MCF 10A (cell line): Measurements from ENCODE around the gene GABRB1. TPM values are rescaled to one million over a fixed set of nuclear protein-coding genes. Genes with fewer than 3 reads are reported as not detected.
A peak's percentile ranks its signal among the peaks of the same experiment; 100 is the strongest.

Source experiments
- BruUV-seq: library from RNA; stranded (reverse); fragments of 400-500 nt; replicated peaks from 2 replicates; lab custom pipeline; 2021; lab: Mats Ljungman, UMichigan
- CTCF ChIA-PET: fragments of 300-600 bp; sonication (Branson Sonifier 250); formaldehyde crosslinking; extraction: SDS; loops from one replicate; lab custom pipeline; 2021; ENCODE audit warnings: antibody characterized with exemption, inconsistent platforms; lab: Yijun Ruan, JAX
- POLR2A ChIA-PET: fragments of 300-600, 350-650 bp; sonication (Branson Sonifier 250); formaldehyde crosslinking; extraction: SDS; loops from one replicate; lab custom pipeline; 2020; ENCODE audit warnings: antibody characterized with exemption, inconsistent platforms; lab: Yijun Ruan, JAX
- DNase-seq: peaks from one replicate; pipeline ENCODE4 v3.0.0-alpha.2; 2018; ENCODE audit not compliant: unreplicated experiment
- H3K27ac Mint-ChIP-seq: one replicate; pipeline ENCODE4 v1.8.0; 2022; ENCODE audit warnings: mild to moderate bottlenecking, low read depth, mixed read lengths; ENCODE audit not compliant: unreplicated experiment
- H3K27me3 Mint-ChIP-seq: one replicate; pipeline ENCODE4 v1.8.0; 2022; ENCODE audit warnings: mixed read lengths; ENCODE audit not compliant: insufficient read depth, unreplicated experiment
- H3K36me3 Mint-ChIP-seq: one replicate; pipeline ENCODE4 v1.8.0; 2022; ENCODE audit warnings: mild to moderate bottlenecking, moderate library complexity, mixed read lengths; ENCODE audit not compliant: insufficient read depth, unreplicated experiment
- H3K4me1 Mint-ChIP-seq: one replicate; pipeline ENCODE4 v1.8.0; 2022; ENCODE audit warnings: mixed read lengths; ENCODE audit not compliant: insufficient read depth, unreplicated experiment
- H3K4me3 Mint-ChIP-seq: one replicate; pipeline ENCODE4 v1.8.0; 2022; ENCODE audit warnings: mild to moderate bottlenecking, moderate library complexity, mixed read lengths; ENCODE audit not compliant: unreplicated experiment
- H3K9me3 Mint-ChIP-seq: one replicate; pipeline ENCODE4 v1.8.0; 2022; ENCODE audit warnings: mixed read lengths; ENCODE audit not compliant: unreplicated experiment
- intact Hi-C: fragments of 100-400 bp; cut with micrococcal nuclease; formaldehyde crosslinking; loops from 2 replicates; pipeline ENCODE4 v1.14.1; 2022
- total RNA-seq: library from RNA; stranded (reverse); gene quantifications from 2 replicates; pipeline ENCODE4 v1.2.3, GENCODE V29; 2022
- TF ChIP-seq, protein P1 (sequence below): fragments of 200-600 bp; IDR thresholded peaks from one replicate; pipeline ENCODE4 v1.8.0; 2022; ENCODE audit warnings: antibody characterized with exemption, mild to moderate bottlenecking; ENCODE audit not compliant: unreplicated experiment

The GABRB1 gene
- total RNA-seq, 1 experiment from 2014 or later, result not detected

DNA sequence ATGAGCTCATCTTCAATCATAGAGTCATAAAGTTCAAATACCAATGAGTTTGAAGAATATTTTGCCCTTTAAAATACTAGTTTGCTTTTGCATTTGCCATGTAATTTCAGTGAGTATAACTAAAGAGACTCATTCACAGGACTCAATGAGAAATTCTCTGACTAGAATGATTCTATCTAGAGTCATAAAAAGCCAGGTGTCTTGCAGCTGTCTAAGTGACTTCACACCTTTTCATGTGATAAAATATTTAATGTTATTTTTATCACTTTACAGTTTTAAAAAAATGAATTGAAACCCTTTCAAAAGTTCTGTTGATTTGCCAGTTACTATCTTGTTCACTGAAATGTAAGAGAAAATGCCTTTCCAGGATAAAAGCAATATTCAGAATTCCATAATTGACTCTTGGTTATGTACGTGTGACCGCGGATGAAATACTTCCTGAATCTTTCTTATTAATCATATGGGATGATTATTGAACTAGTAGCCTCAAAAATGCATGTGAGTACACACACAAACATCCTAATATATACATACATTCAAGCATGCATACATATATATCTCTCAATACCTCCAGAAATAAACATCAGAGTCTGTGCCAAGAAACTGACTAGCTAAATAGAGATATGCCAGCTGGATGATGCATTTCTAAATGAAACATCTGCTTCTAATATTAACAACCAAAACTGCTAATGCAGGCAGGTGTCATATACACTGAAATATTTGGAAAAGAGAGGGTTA, 87.0 kb downstream of the GABRB1 start:
- H3K9me3 Mint-ChIP-seq, result no peaks in the 10 kb centered on the region
- BruUV-seq, result no TSS peak
- no peaks in the 10 kb centered on the region for H3K4me1 Mint-ChIP-seq
- H3K4me3 Mint-ChIP-seq, result no peak overlapping the region
- ChIA-PET CTCF (interaction anchor here (0.6 kb wide), 1 partner anchor 39 kb away, joined by 3 read pairs; no protein-coding TSS in a partner anchor), POLR2A (no interaction called here)
- DNase-seq, result no peak
- H3K27me3 Mint-ChIP-seq, result peaks cover 66% of the 10 kb centered on the region
- H3K27ac Mint-ChIP-seq, result no peak overlapping the region
- intact Hi-C loops, result no loop called here
- H3K36me3 Mint-ChIP-seq, result no peaks in the 10 kb centered on the region
- TF ChIP-seq, protein P1, sequence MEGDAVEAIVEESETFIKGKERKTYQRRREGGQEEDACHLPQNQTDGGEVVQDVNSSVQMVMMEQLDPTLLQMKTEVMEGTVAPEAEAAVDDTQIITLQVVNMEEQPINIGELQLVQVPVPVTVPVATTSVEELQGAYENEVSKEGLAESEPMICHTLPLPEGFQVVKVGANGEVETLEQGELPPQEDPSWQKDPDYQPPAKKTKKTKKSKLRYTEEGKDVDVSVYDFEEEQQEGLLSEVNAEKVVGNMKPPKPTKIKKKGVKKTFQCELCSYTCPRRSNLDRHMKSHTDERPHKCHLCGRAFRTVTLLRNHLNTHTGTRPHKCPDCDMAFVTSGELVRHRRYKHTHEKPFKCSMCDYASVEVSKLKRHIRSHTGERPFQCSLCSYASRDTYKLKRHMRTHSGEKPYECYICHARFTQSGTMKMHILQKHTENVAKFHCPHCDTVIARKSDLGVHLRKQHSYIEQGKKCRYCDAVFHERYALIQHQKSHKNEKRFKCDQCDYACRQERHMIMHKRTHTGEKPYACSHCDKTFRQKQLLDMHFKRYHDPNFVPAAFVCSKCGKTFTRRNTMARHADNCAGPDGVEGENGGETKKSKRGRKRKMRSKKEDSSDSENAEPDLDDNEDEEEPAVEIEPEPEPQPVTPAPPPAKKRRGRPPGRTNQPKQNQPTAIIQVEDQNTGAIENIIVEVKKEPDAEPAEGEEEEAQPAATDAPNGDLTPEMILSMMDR, result no peak

DNA sequence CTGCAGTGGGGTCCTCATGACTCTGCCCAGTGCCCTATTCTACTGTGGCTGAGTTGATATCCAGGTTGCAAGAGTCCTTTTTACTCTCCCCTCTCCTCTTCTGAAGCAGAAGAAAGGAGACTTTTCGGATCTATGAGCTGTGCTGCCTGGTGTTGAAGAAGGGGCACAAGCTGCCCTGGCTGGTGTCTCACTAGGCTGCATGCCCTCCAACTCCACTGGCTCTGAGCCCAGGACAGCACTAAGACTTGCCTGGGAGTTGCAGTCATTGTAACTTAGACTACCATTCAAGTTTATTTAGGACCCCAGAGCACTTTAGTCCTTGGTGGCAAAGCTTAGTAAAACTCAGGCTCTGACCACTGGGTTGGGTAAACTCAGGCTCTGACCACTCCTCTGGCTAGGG, 89.4 kb downstream of the GABRB1 start:
- H3K27ac Mint-ChIP-seq, result no peak overlapping the region
- no peaks in the 10 kb centered on the region for H3K9me3 Mint-ChIP-seq
- no peak overlapping the region for H3K4me3 Mint-ChIP-seq
- TF ChIP-seq, protein P1, result no peak
- no peaks in the 10 kb centered on the region for H3K4me1 Mint-ChIP-seq
- DNase-seq, result no peak
- no TSS peak for BruUV-seq
- intact Hi-C loops, result loop anchor here (5.0 kb wide), 1 partner anchor 793 kb away; no protein-coding TSS in a partner anchor
- H3K27me3 Mint-ChIP-seq, result peaks cover 59% of the 10 kb centered on the region
- ChIA-PET POLR2A (interaction anchor here (0.6 kb wide), 1 partner anchor 93 kb away, joined by 3 read pairs; no protein-coding TSS in a partner anchor), CTCF (interaction anchor here (0.5 to 3.7 kb wide), 11 partner anchors 12 to 646 kb away, joined by 3 to 26 read pairs (median 3); no protein-coding TSS in a partner anchor)
- no peaks in the 10 kb centered on the region for H3K36me3 Mint-ChIP-seq

DNA sequence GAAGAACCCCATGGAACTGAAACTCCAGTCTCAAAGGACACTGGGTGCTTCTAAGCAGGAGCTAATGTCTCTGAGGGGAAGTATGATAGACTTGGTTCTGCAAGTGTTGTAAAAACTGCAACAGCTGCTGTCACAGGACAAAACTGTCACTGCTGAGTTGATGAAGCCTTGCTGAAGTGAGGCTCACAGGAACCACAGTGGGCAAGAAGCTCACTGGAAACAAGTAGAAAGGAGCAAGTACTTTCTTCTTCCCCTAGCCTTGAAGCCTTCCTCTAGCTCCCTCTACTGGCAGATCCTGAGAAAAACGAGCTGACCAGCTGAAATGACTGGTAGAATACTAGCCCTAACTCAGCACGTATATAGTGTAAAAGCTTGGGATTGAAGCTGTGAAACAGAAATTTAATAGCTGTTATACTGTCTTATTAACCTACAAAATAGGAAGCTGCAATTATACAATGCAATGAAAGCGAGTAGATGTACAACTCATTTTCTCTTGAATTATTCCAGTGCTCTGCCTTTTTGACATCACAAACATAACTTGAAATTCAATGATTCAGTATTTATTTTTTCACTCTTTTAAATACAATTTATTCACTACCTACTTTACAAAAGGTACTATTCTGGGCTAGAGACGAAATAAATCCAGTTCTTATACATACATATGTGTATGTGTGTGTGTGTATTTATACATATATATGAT, 91.4 kb downstream of the GABRB1 start:
- Mint-ChIP-seq H3K4me1 (no peaks in the 10 kb centered on the region), H3K27ac (no peak overlapping the region), H3K36me3 (no peaks in the 10 kb centered on the region), H3K27me3 (peaks cover 60% of the 10 kb centered on the region), H3K4me3 (no peak overlapping the region), H3K9me3 (no peaks in the 10 kb centered on the region)
- peak; percentile 86 for DNase-seq
- ChIA-PET CTCF (interaction anchor here (0.5 to 3.7 kb wide), 54 partner anchors 8 to 1432 kb away, joined by 3 to 26 read pairs (median 4); no protein-coding TSS in a partner anchor), POLR2A (interaction anchor here (0.6 to 1.1 kb wide), 4 partner anchors 133 to 1823 kb away, joined by 3 to 5 read pairs (median 3); no protein-coding TSS in a partner anchor)
- TF ChIP-seq, protein P1, result peak; percentile 85
- intact Hi-C loops, result loop anchor here (1.0 to 5.0 kb wide), 4 partner anchors 185 to 795 kb away; no protein-coding TSS in a partner anchor
- BruUV-seq, result no TSS peak

DNA sequence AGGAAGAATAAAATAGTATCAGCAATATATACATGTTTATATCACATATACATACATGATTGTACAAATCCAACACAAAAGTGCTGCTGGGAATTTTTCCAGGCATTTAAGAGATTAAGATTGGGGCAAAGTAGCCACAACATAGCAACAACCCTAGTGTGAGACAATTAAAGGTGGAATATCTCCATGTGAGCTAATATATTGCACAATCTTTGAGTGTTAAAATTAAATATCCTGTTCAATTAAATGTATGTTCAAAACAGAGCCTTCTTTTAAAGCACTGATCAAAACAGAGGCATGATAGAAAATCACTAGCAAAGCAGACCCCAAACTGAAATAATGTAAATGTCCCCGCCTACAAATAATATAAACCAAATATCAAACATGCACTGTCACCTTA, 97.6 kb downstream of the GABRB1 start:
- CTCF ChIA-PET, result no interaction called here
- DNase-seq, result no peak
- Mint-ChIP-seq H3K27ac (no peak overlapping the region), H3K36me3 (no peaks in the 10 kb centered on the region), H3K4me1 (no peaks in the 10 kb centered on the region), H3K27me3 (peaks cover 50% of the 10 kb centered on the region), H3K4me3 (no peak overlapping the region), H3K9me3 (no peaks in the 10 kb centered on the region)
- POLR2A ChIA-PET, result no interaction called here
- intact Hi-C loops, result no loop called here
- TF ChIP-seq, protein P1, result no peak
- BruUV-seq, result no TSS peak
